ENCODE data around the gene NT5C1A.

- TF ChIP-seq CTCF (IDR thresholded peaks at IDR 0.05): no peak
- no peak for TF ChIP-seq POLR2AphosphoS5 (IDR thresholded peaks at IDR 0.05)
- TF ChIP-seq POLR2A (IDR thresholded peaks at IDR 0.05): no peak
- TF ChIP-seq EP300 (IDR thresholded peaks at IDR 0.05): no peak
Observed at GRCh38 chr1:39617488-39618049, 54.3 kb downstream of the NT5C1A start.

All from gastroesophageal sphincter (tissue), 3 donors.